Amygdala (tissue), 56 donors: ENCODE data around the gene WWTR1.
A peak's percentile ranks its signal among the peaks of the same experiment; 100 is the strongest.

Experiments
- DNase-seq, 56 donors: peaks; one replicate each; lab custom pipeline; 2025; lab: John Stamatoyannopoulos, UW

The WWTR1 gene

GRCh38 chr3:149626671-149627070, 31.2 kb downstream of the WWTR1 start:
- DNase-seq, result no peak

GRCh38 chr3:149625795-149626194, 32.0 kb downstream of the WWTR1 start:
- no peak for DNase-seq

GRCh38 chr3:149623824-149624223, 34.0 kb downstream of the WWTR1 start:
- no peak for DNase-seq

- no peak for DNase-seq
Observed at GRCh38 chr3:149621218-149622005, 36.4 kb downstream of the WWTR1 start.

- no peak for DNase-seq
Observed at GRCh38 chr3:149620291-149621020, 37.4 kb downstream of the WWTR1 start.

GRCh38 chr3:149619136-149619535, 38.7 kb downstream of the WWTR1 start:
- DNase-seq, result no peak

GRCh38 chr3:149618151-149619123, 39.4 kb downstream of the WWTR1 start:
- DNase-seq, result peak in 29 of 56 donors; percentile 1 to 51 (median 11)

- no peak for DNase-seq
Observed at GRCh38 chr3:149615731-149616221, 42.0 kb downstream of the WWTR1 start.

- no peak for DNase-seq
Observed at GRCh38 chr3:149613988-149614387, 43.8 kb downstream of the WWTR1 start.

GRCh38 chr3:149612456-149612855, 45.4 kb downstream of the WWTR1 start:
- no peak for DNase-seq

GRCh38 chr3:149611149-149611548, 46.7 kb downstream of the WWTR1 start:
- DNase-seq, result no peak

GRCh38 chr3:149610351-149611105, 47.3 kb downstream of the WWTR1 start:
- DNase-seq, result peak in 39 of 56 donors; percentile 2 to 68 (median 26)

GRCh38 chr3:149609595-149609994, 48.2 kb downstream of the WWTR1 start:
- DNase-seq, result no peak

- no peak for DNase-seq
Observed at GRCh38 chr3:149608987-149609386, 48.8 kb downstream of the WWTR1 start.

GRCh38 chr3:149605902-149606301, 51.9 kb downstream of the WWTR1 start:
- DNase-seq, result no peak

GRCh38 chr3:149604125-149604875, 53.5 kb downstream of the WWTR1 start:
- no peak for DNase-seq

- DNase-seq, result no peak
Observed at GRCh38 chr3:149603126-149604074, 54.4 kb downstream of the WWTR1 start.

- no peak for DNase-seq
Observed at GRCh38 chr3:149600634-149601033, 57.2 kb downstream of the WWTR1 start.
